Measurements from ENCODE around the gene TMEM53.

TMEM53 gene

DNA sequence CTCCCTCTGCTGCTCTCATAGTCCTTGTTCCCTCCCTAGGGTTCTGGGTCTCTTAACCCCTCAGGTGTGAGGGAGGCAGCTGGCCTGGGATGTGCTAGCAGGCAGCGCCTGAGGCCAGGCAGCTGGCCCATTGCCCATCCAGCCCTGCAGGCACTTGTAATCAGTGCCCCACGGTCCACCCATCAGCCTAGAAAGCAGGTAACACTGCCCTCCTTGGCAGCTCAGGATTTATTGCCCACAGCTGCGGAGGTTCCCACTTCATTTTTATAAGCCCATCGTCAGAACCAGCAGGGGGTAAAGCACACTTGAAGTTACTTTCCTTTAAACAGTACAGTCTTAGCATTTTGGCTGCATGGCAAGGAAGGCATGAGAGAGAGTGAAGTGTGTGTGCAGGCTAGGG is 70.6 kb downstream of the TMEM53 start:
- DNase-seq (ENCODE audit: low read depth) = no peak
